Esophagus squamous epithelium (tissue), 4 donors: Measurements from ENCODE around the gene TBP.
"Not testable (repeated sequence)": the region's sequence is repeated elsewhere in the genome, so short reads cannot be mapped to it uniquely, and the experiment has no call there.

Experiments
- POLR2A ChIP-seq, 4 donors: fragments of 450-650 bp; IDR thresholded peaks; one replicate each; pipeline ENCODE4 v1.6.1; 2017; ENCODE audit warnings: antibody characterized with exemption in 4 of 4, mild to moderate bottlenecking in 4 of 4, moderate library complexity in 3 of 4
- TF ChIP-seq, protein P1 (sequence below), 6 experiments: fragments of 450-650 bp in 4 of 6; fragments of 200-600 bp in 2 of 6; sonication (generic) in 2 of 6; IDR thresholded peaks; one replicate each; pipeline ENCODE4 v1.5.1; 2016 to 2019; ENCODE audit warnings: antibody characterized with exemption in 6 of 6, mild to moderate bottlenecking in 4 of 6, moderate library complexity in 4 of 6

DNA sequence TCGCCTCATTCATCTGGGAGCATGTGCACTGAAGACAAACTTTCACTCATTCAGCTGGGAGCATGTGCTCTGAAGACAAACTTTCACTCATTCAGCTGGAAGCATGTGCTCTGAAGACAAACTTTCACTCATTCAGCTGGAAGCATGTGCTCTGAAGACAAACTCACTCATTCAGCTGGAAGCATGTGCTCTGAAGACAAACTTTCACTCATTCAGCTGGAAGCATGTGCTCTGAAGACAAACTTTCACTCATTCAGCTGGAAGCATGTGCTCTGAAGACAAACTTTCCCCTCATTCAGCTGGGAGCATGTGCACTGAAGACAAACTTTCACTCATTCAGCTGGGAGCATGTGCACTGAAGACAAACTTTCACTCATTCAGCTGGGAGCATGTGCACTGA is 45.9 kb upstream of the TBP start:
- TF ChIP-seq, protein P1, sequence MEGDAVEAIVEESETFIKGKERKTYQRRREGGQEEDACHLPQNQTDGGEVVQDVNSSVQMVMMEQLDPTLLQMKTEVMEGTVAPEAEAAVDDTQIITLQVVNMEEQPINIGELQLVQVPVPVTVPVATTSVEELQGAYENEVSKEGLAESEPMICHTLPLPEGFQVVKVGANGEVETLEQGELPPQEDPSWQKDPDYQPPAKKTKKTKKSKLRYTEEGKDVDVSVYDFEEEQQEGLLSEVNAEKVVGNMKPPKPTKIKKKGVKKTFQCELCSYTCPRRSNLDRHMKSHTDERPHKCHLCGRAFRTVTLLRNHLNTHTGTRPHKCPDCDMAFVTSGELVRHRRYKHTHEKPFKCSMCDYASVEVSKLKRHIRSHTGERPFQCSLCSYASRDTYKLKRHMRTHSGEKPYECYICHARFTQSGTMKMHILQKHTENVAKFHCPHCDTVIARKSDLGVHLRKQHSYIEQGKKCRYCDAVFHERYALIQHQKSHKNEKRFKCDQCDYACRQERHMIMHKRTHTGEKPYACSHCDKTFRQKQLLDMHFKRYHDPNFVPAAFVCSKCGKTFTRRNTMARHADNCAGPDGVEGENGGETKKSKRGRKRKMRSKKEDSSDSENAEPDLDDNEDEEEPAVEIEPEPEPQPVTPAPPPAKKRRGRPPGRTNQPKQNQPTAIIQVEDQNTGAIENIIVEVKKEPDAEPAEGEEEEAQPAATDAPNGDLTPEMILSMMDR (IDR thresholded peaks at IDR 0.05) = not testable (repeated sequence)
- not testable (repeated sequence) for TF ChIP-seq POLR2A (IDR thresholded peaks at IDR 0.05)
